ENCODE results near the gene WDR45B.

The WDR45B gene

GRCh38 chr17:82630212-82630611 lies 18.0 kb downstream of the WDR45B start:
- TF ChIP-seq CTCF (IDR thresholded peaks at IDR 0.05): no peak

GRCh38 chr17:82629748-82630147 lies 18.5 kb downstream of the WDR45B start:
- TF ChIP-seq CTCF (IDR thresholded peaks at IDR 0.05): no peak

GRCh38 chr17:82627405-82627804 lies 20.8 kb downstream of the WDR45B start:
- no peak for TF ChIP-seq CTCF (IDR thresholded peaks at IDR 0.05)

GRCh38 chr17:82623707-82624106 lies 24.5 kb downstream of the WDR45B start:
- TF ChIP-seq CTCF (IDR thresholded peaks at IDR 0.05): no peak

GRCh38 chr17:82619641-82620040 lies 28.6 kb downstream of the WDR45B start:
- TF ChIP-seq CTCF (IDR thresholded peaks at IDR 0.05): no peak

GRCh38 chr17:82619211-82619610 lies 29.0 kb downstream of the WDR45B start:
- no peak for TF ChIP-seq CTCF (IDR thresholded peaks at IDR 0.05)

GRCh38 chr17:82616021-82616711 lies 32.1 kb downstream of the WDR45B start:
- TF ChIP-seq CTCF (IDR thresholded peaks at IDR 0.05): no peak
